Subcutaneous adipose tissue (tissue), 4 donors: Measurements from ENCODE around the gene ALG1. TPM values are rescaled to one million over a fixed set of nuclear protein-coding genes. Genes with fewer than 3 reads are reported as not detected.

Experiments
- total RNA-seq, 4 donors: library from RNA; depleted of rRNA; stranded (reverse); fragments of >200 nt; gene quantifications; one replicate each; pipeline ENCODE4 v1.1.0, GENCODE V29; 2016
- TF ChIP-seq, protein P1 (sequence below): fragments of 450-650 bp; IDR thresholded peaks from one replicate; pipeline ENCODE4 v1.5.1; 2016; ENCODE audit warnings: low read depth, mild to moderate bottlenecking, control low read depth, antibody characterized with exemption, moderate library complexity

The ALG1 gene
- total RNA-seq, 4 donors from 2014 or later = 11.6 to 15.5 (median 14.5) TPM

DNA sequence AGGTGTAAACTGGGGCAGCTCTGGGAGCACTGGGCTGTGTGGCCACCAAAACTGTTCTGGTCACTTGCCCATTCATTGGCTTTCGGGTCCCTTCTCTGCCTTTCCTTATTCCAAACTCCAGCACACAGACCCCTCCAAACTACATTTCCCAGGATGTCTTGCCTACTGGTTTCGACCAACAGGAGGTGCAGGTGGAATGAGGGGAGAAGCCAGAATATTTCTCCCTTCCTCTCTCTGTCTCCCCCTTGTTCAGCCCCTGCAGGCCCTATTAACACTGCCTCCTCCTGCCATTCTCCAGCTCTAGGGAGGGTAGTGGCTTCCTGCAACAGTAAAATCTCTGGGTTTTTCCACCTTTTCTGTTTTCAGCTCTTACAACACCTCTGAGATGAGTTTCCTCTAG lies 24.7 kb upstream of the ALG1 start:
- TF ChIP-seq, protein P1, sequence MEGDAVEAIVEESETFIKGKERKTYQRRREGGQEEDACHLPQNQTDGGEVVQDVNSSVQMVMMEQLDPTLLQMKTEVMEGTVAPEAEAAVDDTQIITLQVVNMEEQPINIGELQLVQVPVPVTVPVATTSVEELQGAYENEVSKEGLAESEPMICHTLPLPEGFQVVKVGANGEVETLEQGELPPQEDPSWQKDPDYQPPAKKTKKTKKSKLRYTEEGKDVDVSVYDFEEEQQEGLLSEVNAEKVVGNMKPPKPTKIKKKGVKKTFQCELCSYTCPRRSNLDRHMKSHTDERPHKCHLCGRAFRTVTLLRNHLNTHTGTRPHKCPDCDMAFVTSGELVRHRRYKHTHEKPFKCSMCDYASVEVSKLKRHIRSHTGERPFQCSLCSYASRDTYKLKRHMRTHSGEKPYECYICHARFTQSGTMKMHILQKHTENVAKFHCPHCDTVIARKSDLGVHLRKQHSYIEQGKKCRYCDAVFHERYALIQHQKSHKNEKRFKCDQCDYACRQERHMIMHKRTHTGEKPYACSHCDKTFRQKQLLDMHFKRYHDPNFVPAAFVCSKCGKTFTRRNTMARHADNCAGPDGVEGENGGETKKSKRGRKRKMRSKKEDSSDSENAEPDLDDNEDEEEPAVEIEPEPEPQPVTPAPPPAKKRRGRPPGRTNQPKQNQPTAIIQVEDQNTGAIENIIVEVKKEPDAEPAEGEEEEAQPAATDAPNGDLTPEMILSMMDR = no peak

DNA sequence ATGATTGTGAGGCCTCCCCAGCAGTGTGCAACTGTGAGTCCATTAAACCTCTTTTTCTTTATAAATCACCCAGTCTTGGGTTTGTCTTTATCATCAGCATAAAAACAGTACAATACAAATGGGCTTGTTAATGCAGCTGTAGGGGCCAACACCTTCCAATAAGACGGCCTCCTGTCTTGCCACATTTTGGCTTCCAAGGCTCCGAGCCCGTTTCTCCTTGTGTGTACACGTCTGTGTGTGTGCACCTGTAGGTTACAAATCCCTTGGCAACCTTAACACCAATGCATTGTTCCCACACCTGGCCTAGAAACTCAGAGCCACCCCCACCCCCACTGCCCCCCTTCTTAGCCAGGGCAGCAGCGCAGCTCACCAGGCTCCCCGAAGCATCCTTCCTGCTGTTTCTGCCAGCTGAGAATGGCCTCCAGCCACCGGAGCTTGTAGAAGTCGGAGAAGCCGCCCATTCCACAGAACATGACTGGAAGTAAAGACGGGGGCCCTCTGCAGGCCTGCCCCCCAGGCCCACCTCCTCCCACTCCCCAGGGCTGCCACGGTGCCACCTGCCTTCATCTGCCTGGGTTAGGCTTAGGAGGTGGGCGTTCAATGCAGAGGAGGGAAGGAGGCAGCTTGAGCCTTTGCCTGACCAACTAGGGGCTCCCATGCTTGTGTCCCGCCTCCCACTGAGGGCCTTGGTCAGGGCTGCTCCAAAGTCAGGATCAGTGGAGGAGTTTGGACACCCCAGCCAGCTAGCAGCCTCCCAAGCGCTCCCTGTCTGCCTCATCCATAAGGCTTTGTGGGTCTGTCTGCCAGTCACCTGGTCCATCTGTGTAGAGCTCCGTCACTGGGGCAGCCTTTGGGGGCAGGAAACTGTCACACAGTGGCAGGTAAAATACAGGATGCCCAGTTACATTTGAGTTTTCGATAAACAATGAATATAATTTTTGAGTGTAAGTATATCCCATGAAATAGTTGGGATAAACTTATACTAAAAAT lies 16.5 kb upstream of the ALG1 start:
- TF ChIP-seq, protein P1 = no peak

DNA sequence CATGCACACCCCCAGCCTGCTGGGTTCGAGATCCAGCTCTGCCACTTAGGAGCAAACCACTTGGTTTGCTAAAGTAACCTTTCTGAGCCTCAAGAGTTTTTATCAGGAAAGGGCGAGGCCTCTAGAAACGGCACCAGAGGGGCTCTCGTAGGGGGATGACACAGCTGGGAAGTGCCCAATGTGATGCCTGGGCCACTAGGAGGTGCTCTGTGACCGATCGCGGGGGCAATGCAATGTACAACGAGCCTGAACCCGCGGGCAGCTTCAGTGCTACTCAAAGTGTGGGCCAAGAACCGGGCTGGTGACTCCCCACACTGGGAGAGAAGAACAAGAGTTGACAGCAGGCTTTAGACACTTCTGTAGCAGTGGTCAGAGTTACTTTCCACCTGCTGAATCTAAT lies 15.3 kb upstream of the ALG1 start:
- TF ChIP-seq, protein P1 = no peak

DNA sequence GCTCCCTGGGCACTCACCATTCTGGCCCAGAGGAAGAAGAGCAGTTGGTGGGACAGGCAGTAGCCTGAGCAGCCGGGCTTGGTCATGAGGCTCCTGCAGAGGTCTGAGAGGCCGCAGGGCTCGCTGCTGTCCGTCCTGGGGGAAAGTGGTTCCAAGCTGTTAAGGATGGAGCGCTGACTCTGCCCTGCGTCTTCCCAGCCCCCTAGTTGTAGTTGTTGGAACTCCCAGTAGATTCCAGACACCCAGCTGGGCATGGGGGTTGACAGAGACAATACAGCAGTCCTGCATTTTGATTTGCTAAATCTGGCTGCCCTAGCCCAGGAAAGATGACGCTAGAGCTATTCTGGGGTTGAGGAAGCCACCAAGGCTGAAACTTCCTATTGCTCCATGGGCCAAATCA lies 13.2 kb upstream of the ALG1 start:
- TF ChIP-seq, protein P1 = no peak

DNA sequence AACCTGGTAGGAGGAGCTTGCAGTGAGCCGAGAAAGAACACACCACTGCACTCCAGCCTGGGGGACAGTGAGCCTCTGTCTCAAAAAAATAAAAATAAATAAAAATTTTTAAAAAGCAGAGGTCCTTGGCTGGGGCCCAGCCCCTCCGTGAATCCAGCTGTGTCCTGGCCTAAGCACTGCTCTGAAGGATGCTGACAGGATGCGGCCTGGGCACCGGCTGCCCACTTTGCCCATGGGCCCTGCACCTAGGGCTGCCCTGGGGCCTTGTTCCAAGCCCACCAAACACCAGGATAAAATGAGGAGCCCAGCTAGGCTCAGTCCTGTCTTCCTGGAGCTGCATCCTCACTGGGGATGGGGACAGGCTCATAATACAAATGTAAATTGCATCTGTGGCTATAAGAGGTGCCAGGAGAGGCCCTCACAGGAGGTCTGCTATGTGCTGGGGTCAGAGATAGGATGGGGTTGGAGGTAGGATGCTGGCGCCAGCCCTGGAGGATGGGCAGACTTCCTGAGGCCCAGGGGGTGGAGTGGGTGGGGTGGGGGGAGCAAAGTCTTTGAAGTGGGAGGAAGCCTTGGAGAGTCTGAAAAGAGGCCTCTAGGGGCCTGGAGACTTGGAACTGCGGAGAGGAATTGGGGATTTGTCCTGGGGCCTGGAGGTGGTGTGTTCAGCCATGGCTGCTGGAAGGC lies 12.1 kb upstream of the ALG1 start:
- TF ChIP-seq, protein P1 = no peak

DNA sequence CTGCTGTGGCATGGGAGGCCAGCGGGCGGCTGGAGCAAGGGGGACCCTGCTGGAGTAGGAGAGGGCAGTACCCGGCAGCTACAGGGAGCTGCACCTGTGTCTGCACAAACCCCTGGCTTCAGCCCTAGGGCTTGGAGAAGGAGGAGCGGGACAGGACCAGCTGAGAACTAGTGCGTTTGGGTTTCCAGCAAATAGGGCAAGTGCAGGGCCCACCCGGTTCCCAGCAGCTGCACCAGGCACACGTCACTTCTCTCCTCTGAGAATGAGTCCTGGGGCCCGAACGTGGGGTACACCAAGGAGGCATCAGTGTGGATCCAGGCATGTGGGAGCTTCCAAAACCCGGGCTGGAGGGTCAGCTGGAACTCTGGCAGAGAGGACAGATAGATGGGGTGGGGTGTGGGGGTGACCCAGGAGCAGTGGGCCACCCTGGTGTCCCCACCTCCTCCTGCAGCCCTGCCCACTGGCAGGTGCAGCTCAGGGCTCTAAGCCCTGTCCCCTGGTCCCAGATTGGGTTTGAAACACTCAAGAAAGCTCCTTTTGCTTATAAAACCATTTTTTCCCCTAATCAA lies 11.5 kb upstream of the ALG1 start:
- TF ChIP-seq, protein P1 = no peak

DNA sequence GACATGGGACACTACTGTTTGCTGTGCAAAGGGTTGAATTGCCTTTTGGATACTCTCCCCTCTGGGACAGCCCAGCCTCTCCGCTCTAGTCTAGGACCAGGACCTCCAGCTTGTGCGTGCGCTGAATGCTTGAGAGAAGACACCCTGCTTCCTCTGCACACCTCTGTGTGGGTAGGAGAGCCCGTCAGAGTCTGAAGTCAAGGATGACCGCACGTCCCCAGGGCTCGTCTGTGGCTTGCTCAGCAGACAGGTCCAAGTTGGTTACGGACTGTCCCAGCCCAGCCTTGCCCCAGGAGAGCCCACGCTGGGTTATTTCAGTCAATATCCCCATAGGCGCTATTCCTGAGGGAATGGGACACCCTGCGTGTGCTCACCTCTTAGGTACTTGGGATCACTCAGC lies 9.6 kb upstream of the ALG1 start:
- TF ChIP-seq, protein P1 = no peak
